NCI-H146 treated with DMSO at 0.1 percent for 48 hours (cell line): ENCODE measurements around the gene MTERF4.

Source experiments
- DNase-seq: peaks from one replicate; lab custom pipeline; 2025; ENCODE audit not compliant: unreplicated experiment; lab: John Stamatoyannopoulos, UW

The MTERF4 gene

DNA sequence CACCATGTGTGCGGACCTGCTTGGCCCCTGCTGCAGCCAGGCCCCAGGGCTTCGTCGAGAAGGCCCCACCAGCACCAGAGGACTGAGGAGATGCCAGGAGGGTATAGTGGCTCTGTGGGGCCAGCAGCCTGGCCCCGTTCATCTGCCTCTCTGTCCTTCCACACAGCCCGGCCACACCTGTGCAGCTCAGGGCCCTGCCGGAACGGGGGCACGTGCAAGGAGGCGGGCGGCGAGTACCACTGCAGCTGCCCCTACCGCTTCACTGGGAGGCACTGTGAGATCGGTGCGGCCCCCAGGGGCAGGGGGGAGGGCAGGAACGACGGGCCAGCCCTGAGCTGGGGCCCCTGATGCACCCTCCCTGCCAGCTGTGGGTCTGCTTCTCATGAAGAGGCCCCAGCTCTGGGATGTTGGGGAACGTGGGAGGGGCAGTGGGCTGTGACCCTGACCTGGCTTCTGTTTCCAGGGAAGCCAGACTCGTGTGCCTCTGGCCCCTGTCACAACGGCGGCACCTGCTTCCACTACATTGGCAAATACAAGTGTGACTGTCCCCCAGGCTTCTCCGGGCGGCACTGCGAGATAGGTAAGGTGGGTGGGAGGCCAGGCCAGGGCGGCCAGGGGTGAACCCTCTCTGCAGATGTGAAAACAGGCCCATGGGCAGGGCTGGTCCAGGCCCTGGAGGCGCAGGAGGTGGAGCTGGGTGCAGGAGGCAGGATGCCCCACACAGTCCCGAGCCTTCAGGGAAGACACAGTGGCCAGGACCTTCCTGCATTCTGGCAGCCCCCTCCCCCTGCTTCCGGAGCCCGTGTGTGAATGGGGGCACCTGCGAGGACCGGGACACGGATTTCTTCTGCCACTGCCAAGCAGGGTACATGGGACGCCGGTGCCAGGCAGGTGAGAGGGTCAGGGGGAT is 50.3 kb downstream of the MTERF4 start:
- no peak for DNase-seq

DNA sequence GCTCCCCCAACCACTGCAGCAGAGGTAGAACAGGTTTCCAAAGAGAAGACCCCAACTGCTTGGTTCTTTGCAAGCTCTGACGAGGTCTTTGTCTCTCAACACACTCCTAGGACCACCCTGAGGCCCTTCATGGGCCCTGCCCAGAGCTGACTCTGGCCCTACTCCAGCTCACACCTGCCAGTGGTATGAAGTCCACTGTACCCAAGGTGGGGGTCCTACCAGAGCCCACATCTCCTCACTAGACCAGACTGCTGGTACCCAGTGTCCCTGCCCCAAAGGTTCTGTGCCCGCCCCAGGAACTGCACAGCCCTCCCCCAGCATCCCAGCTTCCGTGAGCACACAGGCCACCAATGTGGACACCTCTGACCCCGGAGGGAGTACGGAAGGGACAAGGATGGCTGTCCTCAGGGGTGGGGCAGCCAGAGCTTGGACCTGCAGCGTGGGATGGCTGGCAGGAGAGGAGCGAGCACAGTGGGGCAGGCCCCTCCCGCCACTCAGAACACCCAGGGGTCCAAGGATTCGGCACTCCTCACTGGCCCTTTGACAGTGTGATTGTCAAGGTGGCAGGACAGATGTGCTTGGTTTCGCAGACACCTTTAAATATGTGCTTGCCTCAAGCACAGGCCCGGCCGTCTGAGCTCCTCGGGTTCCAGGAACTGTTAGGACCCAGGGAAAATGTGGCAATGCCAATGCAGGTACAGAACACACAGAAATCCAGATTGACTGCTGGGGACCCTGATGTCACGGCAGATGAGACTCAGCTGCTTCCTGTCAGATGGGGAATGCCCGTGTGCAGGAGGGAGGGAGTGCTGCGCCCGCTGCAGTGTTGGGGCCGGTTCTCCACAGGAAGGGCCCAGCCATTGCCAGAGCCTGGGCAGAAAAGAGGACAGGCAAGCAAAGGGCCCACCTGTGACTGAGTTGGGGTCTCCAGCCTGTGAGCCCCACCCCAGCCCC is 51.2 kb downstream of the MTERF4 start:
- no peak for DNase-seq

DNA sequence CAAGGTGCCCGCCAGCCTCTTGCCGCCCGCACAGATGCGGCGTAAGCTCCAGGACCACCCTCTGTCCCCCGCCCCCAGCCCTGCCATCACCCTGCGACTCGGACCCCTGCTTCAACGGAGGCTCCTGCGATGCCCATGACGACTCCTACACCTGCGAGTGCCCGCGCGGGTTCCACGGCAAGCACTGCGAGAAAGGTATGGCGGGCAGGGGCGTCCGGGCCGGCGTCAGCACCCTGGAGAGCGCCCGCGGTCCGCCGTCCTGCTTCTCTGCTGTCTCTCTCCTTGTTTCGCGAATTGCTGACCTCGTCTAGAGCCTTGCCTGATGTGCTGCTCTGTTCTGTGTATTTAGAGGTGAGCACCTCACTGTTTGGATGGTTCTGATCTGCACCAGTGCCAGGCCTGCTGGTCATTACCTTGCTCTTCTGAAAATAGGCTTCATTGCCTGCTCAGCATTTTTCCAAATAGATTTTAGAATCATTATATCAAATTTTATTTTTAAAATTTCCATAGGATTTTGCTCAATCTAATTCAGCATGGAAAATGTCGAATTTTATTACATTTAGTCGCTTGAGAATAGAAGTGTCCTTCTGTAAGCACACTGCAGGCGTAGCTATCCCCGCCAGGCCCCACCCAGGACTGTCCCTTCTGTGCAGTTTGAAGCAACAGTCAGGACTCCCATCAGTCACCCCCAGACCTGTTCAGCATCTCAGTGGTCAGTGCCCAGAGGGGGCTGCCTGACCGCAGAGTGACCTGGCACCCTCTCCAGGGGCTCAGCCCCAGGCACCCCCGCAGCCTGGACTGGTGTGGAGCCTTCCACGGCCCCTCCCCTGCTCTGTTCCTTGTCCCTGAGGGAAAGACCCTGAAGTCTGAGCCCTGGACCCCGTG is 52.1 kb downstream of the MTERF4 start:
- no peak for DNase-seq

DNA sequence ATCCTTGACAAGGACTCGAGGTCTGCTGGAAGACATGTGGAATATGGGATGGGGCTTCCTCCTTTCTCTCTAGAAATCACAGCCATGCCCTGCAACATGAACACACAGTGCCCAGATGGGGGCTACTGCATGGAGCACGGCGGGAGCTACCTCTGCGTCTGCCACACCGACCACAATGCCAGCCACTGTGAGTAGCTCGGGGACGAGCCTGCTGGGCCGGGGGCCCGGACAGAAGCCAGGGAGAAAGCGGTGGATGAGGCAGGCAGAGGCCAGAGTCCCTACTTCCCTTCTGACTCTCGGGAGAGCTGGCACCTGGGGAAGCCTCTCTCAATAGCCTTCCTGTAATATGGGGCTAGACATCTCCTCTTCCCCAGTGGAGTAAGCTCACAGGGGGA is 53.1 kb downstream of the MTERF4 start:
- no peak for DNase-seq

DNA sequence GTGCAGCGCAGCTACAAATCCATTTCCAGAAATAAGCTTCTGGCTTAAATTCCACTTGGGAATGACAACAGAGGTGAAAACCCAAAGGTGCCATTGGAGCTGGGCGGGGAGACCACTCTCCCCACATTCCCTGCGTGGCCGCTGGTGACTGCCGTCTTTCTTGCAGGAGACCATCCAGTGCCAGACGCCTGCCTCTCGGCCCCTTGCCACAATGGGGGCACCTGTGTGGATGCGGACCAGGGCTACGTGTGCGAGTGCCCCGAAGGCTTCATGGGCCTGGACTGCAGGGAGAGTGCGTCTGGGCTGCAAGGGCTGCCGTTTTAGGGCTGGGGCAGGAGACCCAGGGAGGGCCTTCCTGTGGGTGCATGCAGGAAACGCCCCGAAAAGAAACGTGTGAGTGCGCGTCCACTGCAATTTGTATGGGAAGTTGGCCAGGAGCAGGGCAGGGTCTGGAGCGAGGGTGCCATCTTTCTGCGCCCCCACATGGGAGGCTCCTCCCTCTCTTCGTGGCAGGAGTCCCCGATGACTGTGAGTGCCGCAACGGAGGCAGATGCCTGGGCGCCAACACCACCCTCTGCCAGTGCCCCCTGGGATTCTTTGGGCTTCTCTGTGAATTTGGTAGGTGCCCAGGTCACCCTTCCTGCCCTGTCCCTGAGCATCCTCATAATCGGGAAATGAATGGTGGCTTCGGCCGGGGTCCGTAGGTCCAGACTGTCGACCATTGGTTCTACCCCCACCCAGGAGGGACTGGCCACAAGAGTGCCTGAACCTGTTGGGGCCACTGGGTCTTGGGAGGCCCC is 53.7 kb downstream of the MTERF4 start:
- DNase-seq = no peak

DNA sequence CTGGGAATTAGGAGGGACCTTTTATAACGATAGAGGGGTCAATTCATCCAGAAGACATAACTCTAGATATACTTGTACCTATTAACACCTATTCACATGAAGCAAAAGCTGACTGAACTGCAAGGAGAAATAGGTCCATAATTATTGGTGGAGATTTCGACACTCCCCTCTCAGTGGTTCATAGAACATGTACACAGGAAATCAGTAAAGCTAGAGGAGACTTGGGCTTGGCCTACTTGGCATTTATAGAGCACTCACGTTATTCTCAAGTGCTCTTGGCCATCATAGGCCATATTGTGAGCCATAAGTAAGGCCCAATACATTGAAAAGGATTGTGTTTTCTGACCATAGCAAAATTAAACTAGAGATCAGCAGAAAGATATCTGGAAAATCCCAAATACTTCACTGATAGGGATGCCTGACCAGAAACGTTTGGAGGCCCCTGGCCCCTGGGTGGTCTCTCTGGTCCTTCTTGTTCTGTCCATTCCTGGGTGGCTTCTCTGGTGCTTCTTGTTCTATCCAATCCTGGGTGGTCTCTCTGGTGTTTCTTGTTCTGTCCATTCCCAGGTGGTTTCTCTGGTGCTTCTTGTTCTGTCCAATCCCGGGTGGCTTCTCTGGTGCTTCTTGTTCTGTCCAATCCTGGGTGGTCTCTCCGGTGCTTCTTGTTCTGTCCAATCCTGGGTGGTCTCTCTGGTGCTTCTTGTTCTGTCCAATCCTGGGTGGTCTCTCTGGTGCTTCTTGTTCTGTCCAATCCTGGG is 54.7 kb downstream of the MTERF4 start:
- DNase-seq = no peak
